ENCODE results near the gene CD36. TPM values are rescaled to one million over a fixed set of nuclear protein-coding genes. Genes with fewer than 3 reads are reported as not detected.

The CD36 gene
- total RNA-seq, 4 donors from 2014 or later = 210 to 375 (median 311) TPM

DNA sequence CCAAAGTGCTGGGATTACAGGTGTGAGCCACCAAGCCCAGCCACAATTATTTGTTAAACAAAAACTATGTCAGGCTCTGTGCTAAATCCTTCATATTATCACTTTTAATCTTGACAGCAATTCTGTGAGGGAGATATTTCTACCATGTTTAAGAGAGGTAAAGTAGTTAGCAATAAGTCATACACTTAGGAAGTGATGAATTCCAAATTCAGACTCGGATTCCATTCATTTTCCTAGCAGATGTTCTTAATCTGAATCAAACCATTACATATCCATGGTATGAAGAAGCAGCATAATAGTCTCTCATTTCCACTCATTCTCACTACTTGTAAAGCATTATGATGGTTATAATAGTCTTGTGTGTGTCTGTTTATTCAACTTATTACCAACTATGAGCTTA is 2.9 kb upstream of the CD36 start:
- intact Hi-C loops (cut with DNase I; ENCODE audit: low total_unique reads) = loop anchor here (5.0 kb wide), 1 partner anchor 33 kb away; no protein-coding TSS in a partner anchor
- DNase-seq (no peak), ATAC-seq (no peak)
- TF ChIP-seq POLR2A (IDR thresholded peaks at IDR 0.05) = no peak
- TF ChIP-seq, protein P1, sequence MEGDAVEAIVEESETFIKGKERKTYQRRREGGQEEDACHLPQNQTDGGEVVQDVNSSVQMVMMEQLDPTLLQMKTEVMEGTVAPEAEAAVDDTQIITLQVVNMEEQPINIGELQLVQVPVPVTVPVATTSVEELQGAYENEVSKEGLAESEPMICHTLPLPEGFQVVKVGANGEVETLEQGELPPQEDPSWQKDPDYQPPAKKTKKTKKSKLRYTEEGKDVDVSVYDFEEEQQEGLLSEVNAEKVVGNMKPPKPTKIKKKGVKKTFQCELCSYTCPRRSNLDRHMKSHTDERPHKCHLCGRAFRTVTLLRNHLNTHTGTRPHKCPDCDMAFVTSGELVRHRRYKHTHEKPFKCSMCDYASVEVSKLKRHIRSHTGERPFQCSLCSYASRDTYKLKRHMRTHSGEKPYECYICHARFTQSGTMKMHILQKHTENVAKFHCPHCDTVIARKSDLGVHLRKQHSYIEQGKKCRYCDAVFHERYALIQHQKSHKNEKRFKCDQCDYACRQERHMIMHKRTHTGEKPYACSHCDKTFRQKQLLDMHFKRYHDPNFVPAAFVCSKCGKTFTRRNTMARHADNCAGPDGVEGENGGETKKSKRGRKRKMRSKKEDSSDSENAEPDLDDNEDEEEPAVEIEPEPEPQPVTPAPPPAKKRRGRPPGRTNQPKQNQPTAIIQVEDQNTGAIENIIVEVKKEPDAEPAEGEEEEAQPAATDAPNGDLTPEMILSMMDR (IDR thresholded peaks at IDR 0.05 in 4 of 5, conservative IDR thresholded peaks at IDR 0.05 in 1 of 5) = no peak
- no peaks in the 10 kb centered on the region for H3K27me3 ChIP-seq
- peaks cover 55 to 59% of the 10 kb centered on the region in 2 donors for H3K4me1 ChIP-seq
- no peaks in the 10 kb centered on the region for H3K36me3 ChIP-seq
- H3K9me3 ChIP-seq = no peaks in the 10 kb centered on the region
- in situ Hi-C loops (cut with MboI; ENCODE audit: low sequenced_read_pairs in 4 of 4) = loop anchor here in 1 of 4 donors (25.0 kb wide), 1 partner anchor 1777 kb away; no protein-coding TSS in a partner anchor
- H3K4me3 ChIP-seq = no peak overlapping the region
- H3K27ac ChIP-seq = peak overlapping the region; percentile 82 to 92 (median 86)

DNA sequence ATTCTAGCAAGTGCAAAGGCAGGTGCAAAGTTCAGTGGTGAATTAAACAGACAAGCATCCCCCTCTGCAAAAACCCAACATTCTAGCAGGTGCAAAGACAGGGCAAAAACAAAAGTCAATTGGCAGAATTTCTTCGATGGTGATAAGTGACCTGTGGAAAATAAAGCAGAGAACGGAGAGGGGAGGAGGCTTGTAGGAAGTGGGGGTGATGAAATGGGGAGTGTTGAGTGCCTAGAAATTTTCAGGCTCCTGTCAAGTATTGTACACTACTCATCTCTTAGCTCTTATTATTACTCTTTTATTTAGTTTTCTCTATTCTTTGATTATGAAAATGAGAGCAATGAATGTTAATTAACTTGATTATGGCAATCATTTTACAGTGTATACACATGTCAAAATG is 2.4 kb upstream of the CD36 start:
- peak overlapping the region; percentile 82 to 92 (median 86) for H3K27ac ChIP-seq
- ATAC-seq (no peak), DNase-seq (no peak)
- no peak overlapping the region for H3K4me3 ChIP-seq
- H3K4me1 ChIP-seq = peaks cover 53 to 54% of the 10 kb centered on the region in 2 donors
- intact Hi-C loops (cut with DNase I; ENCODE audit: low total_unique reads) (loop anchor here (5.0 kb wide), 1 partner anchor 34 kb away; no protein-coding TSS in a partner anchor), in situ Hi-C loops (cut with MboI; ENCODE audit: low sequenced_read_pairs in 4 of 4) (loop anchor here in 1 of 4 donors (25.0 kb wide), 1 partner anchor 1776 kb away; no protein-coding TSS in a partner anchor)
- no peaks in the 10 kb centered on the region for H3K36me3 ChIP-seq
- H3K9me3 ChIP-seq = no peaks in the 10 kb centered on the region
- no peaks in the 10 kb centered on the region for H3K27me3 ChIP-seq
- TF ChIP-seq, protein P1 (IDR thresholded peaks at IDR 0.05 in 4 of 5, conservative IDR thresholded peaks at IDR 0.05 in 1 of 5) = no peak
- no peak for TF ChIP-seq POLR2A (IDR thresholded peaks at IDR 0.05)

DNA sequence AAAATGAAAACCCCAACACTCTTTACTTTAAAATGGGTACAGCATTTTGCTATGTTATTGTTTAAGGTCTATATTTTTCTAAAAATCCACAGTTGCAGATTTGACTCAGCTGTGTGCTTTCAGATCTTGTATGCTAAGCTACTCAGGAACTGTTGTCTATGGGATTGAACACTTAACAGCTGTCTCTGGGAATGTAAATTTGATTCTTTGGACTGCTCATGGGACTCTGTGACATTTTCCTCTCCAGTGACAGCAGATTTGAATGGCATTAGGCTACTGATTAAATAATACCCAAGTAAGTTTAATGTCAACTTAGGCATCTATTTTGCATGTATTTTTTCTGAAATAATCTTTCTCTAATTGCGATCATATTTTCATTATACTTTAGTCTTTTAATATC is 1.7 kb upstream of the CD36 start:
- DNase-seq = no peak
- Histone ChIP-seq H3K27ac (peak overlapping the region; percentile 82 to 92 (median 86)), H3K27me3 (no peaks in the 10 kb centered on the region), H3K4me1 (peaks cover 48 to 53% of the 10 kb centered on the region in 2 donors), H3K9me3 (no peaks in the 10 kb centered on the region), H3K4me3 (peak overlapping the region; percentile 18 to 48 (median 34)), H3K36me3 (no peaks in the 10 kb centered on the region)
- intact Hi-C loops (cut with DNase I; ENCODE audit: low total_unique reads) (loop anchor here (5.0 kb wide), 1 partner anchor 34 kb away; no protein-coding TSS in a partner anchor), in situ Hi-C loops (cut with MboI; ENCODE audit: low sequenced_read_pairs in 4 of 4) (loop anchor here in 1 of 4 donors (25.0 kb wide), 1 partner anchor 1776 kb away; no protein-coding TSS in a partner anchor)
- ATAC-seq = peak; percentile 70 to 79
- TF ChIP-seq, protein P1 (IDR thresholded peaks at IDR 0.05 in 4 of 5, conservative IDR thresholded peaks at IDR 0.05 in 1 of 5) = no peak
- TF ChIP-seq POLR2A (IDR thresholded peaks at IDR 0.05) = peak in 1 of 2 donors; percentile 14

DNA sequence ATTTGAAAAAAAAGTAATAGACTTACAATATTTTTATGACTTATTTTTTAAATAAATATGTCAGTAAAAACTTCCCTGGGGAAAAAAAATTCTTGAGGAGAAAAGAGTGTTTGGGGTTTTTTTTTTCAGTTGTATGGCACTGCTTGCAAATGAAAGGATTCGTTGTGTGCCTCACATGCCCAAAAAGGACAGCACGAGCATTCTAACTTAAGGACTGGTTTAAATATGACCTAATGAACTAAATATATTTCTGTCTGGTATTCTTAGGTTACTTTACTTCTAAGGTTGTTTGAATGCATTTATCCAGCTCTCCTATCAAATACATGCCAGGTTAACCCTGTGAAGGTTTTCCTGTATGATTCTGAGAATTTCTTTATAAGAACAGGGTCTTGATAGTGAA is 988 bp upstream of the CD36 start:
- Histone ChIP-seq H3K27ac (peak overlapping the region; percentile 82 to 92 (median 86)), H3K9me3 (no peaks in the 10 kb centered on the region), H3K4me3 (peak overlapping the region; percentile 27 to 48 (median 44)), H3K4me1 (peaks cover 41 to 51% of the 10 kb centered on the region in 2 donors), H3K36me3 (no peaks in the 10 kb centered on the region), H3K27me3 (no peaks in the 10 kb centered on the region)
- ATAC-seq (peak; percentile 79 to 85), DNase-seq (peak; percentile 31 to 60)
- TF ChIP-seq POLR2A (IDR thresholded peaks at IDR 0.05) = no peak
- TF ChIP-seq, protein P1 (IDR thresholded peaks at IDR 0.05 in 4 of 5, conservative IDR thresholded peaks at IDR 0.05 in 1 of 5) = no peak
- intact Hi-C loops (cut with DNase I; ENCODE audit: low total_unique reads) (loop anchor here (5.0 kb wide), 1 partner anchor 35 kb away; no protein-coding TSS in a partner anchor), in situ Hi-C loops (cut with MboI; ENCODE audit: low sequenced_read_pairs in 4 of 4) (loop anchor here in 1 of 4 donors (25.0 kb wide), 1 partner anchor 1775 kb away; no protein-coding TSS in a partner anchor)

All from gastrocnemius medialis (tissue), 4 donors.